Activated CD8-positive, alpha-beta memory T cell treated with anti-CD3 and anti-CD28 coated beads, Interleukin-2, amount 50 U/mL, for 48 hours (primary cell): ENCODE results near the gene ETS2.
"Not testable (repeated sequence)": the region's sequence is repeated elsewhere in the genome, so short reads cannot be mapped to it uniquely, and the experiment has no call there.

Source experiments
- DNase-seq: peaks from one replicate; pipeline ENCODE4 v3.0.0-alpha.2; 2020

The ETS2 gene

DNA sequence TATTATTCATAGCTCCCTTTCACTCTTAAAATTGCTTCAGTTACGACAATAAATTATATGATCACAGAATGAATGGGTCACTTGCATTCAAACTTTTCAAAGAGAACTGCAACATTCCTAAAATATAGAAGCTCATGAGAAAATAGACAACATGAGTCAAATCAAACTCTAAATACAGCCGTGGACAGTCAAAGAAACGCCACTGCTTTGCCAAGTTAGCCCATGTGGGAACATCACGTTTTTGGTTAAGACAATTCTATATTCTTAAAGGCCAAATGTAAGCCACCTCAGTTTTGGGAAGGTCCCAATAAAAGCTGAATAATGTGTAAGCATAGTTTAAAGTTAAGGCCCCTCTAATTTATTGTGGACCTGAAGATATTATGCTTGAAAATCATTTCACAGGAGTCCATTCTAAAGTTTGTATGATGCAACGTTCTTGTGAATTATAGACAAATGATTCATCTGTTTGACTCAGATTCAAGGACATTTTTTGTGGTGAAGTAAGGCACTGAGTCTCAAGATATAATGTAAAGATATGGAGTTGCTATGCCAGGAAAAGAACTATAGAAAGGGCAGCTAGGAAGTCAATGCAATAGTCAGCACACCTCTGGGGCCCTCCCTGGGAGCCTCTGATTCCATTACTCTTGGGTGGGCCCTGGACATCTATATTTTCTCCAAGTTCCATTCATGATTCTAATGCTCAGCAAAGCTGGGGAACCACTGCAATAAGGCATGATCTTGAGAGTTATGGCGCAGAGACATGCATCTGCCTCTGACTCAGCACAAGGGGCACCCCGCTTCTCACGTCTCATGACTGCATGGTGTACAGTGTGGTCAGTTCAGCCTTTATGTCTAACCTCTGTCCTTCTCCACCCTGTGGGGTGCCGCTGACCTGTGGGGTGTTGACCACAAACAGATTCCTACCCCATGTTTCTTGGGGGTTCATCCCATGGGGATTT, 33.9 kb downstream of the ETS2 start:
- DNase-seq: no peak

DNA sequence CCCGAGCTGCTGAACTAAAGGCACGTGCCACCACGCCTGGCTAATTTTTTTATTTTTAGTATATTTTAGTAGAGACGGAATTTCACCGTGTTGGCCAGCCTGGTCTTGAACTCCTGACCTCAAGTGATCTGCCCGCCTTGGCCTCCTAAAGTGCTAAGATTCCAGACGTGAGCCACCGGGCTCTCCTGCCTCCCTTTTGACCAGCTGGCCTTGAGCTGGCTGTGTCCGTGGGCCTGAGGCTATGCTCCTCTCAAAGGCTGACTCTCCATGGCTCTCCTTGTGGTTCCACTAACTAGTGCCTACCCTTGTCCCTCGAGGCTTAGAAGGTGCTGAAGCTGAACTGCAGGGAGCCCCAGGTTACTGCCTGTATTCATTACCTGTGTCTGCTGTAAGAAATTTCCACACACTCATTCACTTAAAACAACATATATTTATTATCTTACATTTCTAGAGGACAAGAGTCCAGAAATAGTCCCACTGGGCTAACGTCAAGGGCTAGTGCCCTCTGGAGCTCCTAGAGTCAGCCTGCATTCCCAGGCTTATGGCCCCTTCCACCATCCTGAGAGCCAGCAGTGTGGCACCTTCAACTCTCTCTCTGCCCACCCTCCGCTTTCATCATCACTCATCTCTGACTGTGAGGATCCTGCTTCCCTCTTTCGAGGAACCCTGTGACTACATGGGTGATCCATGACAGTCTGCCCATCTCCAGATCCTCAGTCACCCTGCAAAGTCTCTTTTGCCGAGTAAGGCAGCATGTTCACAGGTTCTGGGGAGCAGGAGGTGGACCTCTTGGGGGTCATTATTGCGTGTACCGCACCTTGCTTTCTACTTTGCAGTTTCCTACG, 34.9 kb downstream of the ETS2 start:
- no peak for DNase-seq

DNA sequence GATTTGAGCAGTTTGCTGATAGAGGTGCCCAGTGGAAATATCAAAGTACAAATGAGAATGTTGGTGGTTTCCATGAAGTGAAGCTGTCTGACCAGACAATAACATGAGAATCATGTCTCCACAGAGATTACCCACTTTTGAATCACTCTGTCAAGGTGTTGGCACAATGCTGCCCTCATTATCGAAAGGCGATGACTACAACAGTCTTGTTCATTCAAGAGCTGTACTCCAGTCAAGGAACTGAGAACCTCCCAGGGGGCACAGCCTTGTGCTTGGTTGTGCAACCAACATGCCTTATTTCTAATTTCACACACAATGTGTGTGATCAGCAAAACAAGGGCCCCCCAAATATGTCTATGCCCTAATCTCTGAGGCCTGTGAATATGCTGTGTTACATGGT, 35.7 kb downstream of the ETS2 start:
- DNase-seq: no peak

DNA sequence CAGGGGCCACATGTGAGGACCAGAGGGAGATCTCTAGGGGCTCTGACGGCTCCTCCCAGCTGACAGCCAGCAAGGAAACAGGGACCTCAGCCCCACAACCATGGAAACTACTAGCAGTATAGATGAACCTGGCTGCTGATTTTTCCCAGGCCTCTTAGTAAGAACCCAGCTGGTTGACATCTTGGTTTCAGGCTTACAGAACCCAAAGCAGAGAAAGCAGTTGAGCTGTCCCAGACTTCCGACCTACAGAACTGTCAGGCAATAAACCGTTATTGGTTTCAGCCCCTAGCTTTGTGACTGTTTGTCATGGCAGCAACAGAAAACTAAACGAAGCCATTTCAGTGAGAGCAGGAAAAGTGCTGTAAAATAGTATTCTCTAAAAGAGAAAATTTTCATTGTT, 36.4 kb downstream of the ETS2 start:
- DNase-seq: no peak

DNA sequence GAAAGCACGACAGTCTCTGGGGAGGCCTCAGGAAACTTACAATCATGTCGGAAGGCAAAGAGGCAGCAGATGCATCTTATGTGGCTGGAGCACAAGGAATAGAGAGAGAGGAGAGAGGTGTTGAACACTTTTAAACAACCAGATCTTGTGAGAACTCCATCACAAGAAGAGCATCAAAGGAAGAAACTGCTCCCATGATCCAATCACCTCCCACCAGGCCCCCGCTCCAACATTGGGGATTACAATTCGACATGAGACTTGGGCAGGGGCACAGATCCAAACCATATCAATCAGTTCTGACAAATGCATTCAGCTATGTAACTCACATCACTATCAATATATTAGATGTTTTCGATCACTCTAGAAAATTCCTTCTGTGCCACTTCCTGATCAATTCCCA, 37.6 kb downstream of the ETS2 start:
- no peak for DNase-seq

DNA sequence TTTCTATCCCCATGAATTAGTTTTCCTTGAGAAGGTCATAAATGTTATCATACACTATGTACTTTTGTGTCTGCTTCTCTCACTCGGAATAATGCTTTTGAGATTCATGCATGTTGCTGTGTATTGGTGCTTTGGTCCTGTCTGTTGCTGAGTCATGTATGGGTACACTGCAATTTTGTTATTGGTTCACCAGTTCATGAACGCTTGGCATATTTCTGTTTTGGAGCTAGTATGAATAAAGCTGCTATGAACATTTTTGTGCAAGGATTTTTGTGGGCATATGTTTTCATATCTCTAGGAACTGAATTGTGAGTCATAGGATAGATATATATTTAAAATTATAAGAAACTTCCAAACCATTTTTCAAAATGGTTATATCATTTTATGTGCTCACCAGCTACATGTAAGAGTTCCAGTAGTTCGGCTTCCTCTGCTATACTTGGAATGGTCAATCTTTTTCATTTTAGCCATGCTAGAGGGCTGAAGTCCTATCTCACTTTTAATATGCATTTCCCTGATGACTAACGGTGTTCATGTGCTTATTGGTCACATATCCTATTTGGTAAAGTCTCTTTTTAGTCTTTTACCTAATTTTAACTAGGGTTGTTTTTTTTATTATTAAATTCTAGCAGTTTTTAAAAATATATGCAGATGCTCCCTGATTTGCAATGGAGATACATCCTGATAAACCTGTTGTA, 38.2 kb downstream of the ETS2 start:
- DNase-seq: no peak

DNA sequence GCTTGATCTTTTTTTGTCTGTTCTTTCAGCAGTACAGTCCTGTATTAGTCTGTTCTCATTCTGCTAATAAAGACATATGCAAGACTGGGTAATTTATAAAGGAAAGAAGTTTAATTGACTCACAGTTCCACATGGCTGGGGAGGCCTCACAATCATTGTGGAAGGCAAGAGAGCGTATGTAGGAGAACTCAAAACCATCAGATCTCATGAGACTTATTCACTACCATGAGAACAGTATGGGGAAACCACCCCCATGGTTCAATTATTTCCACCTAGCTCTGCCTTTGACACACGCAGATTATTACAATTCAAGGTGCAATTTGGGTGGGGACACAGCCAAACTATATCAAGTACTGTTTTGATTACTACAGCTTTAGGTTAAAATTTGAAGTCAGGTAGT, 39.6 kb downstream of the ETS2 start:
- not testable (repeated sequence) for DNase-seq

DNA sequence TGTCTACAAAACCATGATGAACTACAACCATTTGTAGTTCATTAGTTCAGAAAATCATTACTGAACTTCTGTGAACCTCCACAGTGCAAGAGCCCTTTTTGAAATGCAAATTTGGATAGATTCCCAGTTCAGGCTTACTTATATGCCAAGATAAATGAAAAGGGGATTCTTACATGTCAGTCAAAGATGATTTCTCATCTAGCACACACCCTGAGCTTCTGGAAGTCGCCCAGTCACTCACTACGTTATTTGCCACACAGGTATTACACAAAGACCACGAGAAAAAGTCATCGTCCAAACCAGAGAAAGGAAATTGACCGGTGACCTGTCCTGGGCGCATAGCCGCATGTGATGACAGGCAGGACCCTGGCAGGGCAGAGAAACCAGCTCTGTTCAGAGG, 41.8 kb downstream of the ETS2 start:
- DNase-seq: no peak

DNA sequence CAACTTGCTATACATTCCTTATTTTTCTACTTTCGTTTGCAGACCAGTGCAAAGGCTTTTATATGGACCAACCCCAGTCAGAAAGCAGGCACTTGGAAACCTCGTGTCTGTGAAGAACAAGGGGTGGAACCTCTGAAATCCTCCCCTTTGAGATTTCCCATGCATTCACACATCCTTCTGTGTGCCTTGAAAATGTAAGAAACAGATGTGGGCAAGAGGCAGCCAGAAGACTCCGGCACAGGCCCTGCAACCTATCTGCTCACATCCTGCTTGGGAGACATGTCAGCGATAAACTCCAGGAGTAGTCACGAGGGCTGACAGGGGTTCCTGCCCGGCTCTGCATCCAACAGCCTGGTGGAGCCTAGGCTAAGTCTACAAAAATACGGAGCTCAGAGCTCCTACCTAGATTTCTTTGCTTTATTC, 42.5 kb downstream of the ETS2 start:
- no peak for DNase-seq

DNA sequence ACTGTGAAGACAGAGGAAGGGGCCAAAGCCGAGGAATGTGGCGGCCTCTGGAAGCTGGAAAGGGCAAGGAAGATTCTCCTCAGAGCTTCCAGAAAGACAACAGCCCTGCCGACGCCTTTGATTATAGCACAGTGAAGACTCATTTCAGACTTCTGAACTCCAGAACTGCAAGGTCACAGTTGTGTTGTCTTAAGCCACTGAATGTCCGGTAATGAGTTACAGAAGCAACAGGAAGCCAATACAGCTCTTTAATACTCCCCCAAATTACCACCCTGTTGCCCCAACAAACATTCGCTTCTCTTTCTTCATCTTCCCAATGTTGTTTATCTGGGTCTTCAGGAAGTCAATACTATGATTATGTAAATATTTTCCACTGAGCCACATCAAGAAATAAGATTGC, 44.0 kb downstream of the ETS2 start:
- no peak for DNase-seq

DNA sequence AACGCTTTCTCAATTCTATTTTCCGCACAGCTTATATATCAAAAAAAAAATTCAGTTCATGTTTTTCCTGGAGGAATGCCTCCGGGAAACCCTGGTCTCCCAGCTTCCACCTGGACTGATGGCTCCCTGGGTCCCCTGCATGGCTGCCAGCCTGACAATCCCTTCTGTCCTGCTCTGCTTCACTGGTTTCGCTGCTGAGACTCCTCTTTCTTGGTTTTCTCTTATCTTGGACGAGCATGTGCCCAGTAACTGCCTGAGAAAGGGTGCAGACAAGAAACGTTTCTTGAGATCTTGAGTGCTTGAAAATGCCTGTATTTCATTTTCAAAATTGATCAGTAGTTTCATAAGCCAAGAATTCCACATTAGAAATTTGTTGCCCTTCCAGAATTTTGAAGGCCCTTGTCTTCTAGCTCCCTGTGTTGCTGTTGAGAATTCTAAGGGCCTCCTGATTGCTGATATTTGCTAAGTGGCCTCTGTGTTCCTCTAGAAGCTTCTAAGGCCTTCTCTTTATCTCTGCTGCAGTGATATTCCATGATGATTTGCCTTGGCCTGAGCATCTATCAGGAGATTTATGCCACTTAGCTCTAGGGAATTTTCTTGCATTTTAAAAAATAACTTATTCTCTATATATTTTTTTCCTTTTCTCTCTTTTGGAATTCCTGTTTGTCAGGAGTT, 44.7 kb downstream of the ETS2 start:
- no peak for DNase-seq

DNA sequence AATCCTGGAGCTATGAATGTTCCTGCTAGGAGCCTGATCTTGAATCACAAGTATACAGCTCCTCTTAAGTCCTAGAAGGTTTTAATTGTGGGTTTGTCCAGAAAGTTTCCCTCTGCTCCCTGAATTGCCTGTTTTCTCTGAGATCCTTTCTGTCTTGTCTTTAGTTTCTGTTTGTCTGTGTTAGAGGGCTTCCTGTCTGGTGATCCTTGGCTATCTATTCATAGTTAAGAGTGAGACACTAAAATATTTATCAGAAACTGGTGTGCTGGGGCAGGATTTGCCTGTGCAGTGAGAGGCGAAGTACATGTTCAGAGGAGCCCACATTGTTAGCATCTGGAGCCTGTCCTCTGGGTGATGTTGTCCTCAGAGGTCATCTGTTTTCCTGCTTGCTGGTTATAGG, 45.4 kb downstream of the ETS2 start:
- no peak for DNase-seq

DNA sequence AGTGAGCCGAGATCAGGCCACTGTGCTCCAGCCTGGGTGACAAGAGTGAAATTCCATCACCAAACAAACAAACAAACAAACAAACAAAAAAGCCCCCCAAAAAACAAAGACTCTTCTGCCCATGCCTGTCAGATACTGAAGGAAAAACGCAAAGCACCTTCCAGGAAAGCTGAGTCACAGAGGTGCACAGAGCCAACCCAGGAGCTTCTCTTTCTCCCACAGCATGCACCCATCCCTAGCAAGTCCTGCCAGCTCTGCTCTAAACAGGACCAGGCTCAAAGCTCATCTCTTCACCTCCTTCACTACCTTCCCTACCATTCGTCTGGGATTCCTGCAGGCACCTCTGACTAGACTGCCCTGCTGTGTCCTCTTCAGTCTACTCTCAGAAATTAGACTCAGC, 46.5 kb downstream of the ETS2 start:
- no peak for DNase-seq

DNA sequence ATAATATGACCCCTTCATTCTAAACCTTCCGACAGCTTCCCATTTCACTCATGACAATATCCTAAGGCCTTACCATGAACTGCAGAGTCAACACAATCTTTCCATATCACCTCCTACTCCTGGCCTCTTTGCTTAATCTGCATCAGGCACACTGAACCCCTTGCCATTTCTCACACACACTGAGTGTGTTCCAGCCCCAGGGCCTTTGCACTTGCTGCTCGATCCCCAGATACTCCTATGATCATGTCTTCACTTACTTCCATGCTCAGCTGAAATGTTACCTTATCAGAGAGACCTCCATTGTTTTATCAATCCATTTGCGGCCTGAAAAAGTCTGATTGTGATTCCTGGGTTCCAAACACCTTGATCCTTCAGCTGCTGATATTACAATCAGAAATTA, 47.0 kb downstream of the ETS2 start:
- no peak for DNase-seq

DNA sequence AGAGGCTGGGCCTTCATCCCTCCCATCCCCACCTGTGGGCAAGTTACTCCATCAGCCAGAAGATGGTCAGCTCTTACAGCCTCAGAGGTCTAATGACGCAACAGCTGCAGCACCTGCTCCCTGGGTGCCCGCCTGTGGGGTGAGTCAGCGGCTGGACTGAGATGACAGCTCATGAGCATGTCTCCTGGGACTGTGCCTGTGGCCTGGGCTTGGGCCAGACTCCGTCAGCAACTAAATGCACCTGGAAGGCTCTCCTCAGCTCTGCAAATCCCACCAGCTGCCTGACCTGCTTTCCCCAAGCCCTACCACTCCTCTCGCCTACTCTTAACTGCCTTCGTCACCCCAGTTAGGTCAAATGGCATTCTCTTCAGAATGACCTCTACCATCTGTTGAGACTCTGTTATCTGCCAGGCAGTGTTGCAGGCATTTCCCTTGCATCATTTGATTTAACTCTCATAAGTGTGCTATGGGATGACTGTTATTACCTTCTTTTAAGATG, 47.7 kb downstream of the ETS2 start:
- DNase-seq: no peak

DNA sequence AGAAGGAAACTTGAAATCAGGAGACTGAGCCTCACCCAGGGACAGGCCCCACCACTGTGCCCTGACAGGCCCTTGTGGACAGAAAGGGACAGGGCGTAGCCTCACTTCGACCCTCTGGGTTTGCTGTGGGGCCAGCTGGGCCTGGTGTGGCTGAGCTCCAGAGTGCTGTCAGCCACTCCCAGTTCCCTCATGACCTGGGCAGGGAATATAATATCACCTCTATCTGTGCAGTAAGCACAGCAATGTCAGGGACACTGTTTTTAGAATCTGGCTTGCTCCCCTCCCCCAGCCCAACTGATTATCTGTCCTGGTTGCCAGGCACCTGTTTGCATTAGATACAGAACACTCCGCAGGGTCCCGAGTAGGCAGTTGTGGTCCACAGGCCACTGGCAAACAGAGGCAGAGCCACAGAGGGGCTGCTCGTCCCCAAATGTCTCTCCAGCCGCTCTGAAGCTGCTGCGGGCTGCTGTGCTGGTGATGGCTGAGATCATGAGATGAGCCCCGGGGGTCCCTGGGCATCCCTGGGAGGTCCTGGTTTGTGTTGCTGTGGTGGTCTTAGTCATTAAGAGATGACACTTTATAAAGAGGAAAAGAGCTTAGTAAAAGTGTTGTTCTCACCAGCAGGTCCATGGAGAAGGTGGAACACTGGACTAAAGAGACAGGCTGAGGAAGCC, 51.6 kb downstream of the ETS2 start:
- DNase-seq: no peak

DNA sequence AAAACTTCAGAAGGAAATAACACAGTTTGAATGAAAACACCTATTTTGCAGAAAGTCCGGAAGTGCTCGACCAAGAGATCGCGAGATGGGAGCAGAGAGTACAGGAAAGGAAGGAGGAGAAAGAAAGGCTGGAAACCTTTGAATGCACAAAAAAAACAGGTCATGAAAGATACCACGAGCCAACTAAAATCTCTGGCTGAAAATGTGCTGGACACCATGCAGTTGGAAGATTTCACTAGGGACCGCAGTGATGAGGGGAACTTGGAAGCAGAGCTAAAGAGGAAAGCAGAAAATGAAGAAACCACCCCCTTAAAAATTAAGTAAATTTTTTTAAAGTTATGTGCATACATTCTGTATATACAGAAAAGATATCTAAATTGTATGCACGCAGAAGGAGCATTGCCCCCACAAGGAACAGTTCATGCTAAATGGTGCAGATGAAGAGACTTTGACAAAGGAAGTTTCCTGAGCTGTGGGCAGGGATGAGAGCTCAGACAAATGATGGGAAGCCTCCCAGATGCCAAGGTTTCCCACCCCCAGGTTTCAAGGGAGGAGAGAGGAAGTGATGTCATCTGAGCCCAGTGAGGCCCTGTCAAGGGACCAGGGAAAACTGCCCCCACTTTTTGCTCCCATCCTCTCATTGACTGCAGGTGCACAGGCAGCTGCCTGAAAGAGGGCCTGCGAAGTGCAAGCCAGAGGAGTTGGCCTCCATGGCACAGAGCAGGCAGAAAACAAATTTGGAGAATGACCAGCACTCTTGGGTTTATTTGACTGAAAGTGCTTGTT, 52.5 kb downstream of the ETS2 start:
- no peak for DNase-seq

DNA sequence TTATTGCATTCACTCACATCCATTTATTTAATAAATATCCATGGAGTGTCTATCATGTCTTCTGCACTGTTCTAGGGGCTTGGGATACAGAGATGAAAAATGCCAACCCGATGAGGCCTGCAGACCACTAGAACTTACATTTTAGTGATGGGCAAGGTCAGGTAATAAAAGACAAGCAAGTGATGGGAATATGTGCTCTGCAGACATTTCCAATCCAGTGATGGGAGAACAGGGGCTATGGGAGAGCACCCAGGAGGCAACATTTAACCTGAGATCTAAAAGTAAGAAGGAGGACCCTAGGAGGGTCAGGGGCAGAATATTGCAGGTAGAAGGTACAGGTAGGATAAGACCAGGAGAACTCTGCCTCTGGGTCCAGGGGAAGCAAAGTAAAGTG, 53.1 kb downstream of the ETS2 start:
- DNase-seq: no peak

DNA sequence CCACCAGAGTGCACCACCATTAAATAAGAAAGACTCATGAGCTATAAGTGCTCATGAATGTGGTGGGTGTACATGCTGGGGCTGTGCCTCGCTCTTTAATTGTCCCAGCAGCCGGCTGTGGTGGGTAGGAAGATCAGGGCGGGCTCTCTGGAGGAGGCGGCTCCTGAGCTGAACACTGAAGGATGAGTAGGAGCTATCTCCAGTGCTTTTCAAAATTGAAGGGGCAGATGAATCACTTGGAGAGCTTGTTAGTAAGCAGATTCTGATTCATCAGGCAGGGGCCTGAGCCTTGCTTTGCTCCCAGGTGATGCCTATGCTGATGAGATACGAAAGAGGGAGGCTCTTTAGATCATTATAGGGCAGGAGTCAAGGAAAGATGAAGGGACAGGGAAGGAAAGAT, 54.1 kb downstream of the ETS2 start:
- no peak for DNase-seq

DNA sequence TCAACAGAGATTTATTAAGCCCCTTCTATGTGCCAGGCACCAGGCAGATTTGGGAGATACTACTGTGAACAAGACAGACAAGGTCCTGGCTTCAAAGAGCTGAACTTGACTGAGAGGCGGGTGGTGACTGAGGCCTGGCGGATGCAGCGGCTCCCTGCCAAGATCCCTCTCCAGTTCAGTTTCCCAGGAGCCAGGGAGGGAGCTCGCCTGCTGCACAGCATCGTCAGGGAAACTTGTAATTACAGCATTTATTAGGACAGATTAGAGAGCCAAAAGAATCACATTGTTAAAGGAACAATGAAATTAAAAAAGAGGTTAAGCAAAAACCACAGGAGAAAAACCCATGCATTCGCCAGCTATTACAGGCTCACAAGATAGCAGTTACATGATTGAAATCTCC, 55.3 kb downstream of the ETS2 start:
- DNase-seq: no peak

DNA sequence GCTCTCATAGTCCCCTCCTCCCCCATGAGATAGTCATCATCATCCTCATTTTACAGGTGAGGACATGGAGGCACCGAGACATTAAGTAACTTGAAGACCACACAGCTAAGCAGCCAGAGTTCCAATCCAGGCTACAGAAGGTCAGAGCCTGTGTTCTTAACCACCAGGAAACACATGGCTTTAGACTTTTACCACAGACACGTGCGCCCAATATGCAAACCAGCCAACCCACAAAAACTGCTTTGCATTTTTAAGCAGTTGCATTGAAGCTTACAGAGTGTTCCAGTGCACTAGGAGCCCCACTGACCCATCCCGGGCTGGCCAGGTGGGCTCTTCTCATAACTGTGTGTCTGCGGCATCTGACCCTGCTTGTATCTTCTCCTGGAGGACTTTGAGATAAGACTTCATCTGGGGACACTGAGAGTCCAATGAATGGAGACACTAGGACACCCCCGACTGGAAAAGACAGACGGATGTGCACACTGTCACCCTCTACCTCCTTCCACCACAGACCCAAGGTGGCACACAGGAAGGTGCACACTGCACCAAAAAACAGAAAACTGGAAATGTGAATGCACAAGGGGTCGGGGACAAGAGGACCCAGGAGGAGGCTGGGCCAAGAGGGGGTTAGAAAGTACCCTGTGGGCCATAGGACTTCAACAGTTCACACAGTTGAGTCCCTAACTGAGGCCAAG, 56.4 kb downstream of the ETS2 start:
- DNase-seq: no peak
